Measurements from ENCODE around the gene EFR3B.
"Not testable (repeated sequence)": the region's sequence is repeated elsewhere in the genome, so short reads cannot be mapped to it uniquely, and the experiment has no call there.

Gene EFR3B

DNA sequence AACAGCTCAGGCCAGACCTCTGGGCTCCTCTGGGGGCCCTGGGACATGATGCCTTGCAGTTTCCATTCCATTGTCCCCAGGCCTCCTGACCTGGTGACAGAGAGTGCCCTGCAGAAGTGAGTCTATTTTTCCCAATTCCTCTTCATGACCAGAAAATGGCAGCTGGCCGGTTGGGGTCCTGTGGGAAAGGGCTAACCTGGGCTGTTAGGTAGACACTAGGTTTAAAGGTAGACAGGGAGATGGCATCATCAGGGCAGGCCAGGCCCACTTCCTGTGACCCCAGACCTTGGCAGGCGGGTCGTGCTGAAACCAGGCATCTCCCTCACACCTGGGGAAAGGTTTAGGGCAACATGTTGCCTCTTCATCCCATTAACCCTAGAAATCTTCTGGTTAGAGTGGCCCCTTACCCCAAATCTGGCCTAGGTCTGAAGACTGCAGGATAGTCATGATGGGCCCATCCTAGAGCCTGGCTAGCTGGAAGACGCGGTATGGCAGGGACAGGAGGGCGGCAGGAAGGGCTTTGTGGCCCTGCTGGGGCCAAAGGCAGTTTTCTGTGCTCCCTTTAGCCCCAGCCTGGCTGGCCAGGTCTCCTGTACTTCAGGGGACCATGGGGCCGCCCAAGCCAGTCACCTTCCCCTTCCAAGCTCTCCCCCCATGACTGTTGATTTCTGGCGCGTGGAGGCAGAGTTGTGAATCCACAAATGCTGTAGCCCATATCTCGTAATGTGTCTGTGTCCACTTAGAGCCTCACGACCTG lies 116.4 kb downstream of the EFR3B start:
- no peak for DNase-seq

DNA sequence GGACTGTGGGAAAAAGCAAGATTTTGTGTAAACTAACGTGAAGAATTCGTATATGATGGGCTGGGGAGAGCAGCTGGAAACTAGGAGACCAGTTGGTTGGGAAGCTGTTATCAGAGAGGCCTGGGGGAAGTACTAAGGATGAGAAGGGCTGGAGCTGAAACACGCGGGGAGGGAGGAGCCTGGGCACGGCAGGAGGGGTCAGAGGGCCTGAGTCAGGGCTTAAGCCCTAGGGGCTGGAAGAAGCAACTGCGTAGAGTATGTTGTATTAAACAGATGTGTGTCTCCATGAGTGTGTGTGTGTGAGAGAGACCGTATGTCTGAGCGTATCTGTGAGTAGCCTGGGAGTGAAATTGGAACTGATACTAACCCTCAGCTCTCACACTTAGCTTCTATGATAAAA lies 118.1 kb downstream of the EFR3B start:
- no peak for DNase-seq

DNA sequence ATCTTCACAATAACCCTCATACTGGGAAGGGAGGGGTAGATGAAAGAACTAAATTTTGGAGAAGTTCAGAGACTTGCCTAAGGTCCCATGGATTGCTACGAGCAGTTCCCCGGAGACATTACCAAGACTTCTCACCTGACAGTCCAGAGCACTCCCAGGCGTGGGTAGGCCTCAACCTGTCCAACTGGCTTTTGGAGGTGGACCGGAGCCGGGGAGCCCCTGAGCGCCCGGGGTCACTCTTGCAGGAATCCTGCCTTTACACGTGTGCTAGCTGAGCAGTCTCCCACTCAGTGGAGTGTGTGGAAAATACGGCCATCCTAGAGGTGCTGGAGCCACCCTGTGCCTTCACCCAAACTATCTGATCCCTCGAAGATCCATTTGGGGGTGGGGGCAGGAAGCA lies 118.5 kb downstream of the EFR3B start:
- no peak for DNase-seq

DNA sequence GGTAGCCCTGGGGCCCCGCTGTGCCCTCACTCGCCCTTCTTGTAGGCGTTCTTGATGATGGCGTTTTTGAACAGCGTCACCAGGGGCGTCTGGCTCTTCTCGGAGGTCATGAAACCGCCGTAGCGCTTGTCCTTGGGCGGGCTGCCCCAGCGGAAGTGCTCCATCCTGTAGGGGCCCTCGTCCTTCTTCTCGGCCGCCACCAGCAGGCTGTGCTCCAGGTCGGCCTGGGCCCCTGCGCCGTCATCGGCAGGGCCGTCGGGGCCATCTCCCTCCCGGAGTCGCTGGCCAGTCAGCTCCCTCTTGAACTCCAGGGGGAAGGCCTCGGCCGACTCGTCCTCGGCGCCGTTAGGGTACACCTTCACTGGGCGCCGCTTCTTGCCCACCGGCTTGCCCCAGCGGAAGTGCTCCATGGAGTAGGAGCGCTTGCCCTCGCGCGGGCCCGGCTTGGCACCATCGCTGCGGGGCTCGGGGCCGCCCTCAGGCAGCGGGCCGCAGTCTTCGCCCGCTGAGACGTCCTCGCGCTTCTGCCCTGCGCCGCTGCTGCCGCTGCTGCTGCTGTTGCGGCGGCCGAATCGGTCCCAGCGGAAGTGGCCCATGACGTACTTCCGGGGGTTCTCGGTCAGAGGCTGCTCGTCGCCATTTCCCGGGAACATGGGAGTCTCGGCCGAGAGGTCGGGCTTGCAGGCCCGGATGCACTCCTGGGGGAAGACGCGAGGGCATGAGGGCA lies 119.3 kb downstream of the EFR3B start:
- no peak for DNase-seq

DNA sequence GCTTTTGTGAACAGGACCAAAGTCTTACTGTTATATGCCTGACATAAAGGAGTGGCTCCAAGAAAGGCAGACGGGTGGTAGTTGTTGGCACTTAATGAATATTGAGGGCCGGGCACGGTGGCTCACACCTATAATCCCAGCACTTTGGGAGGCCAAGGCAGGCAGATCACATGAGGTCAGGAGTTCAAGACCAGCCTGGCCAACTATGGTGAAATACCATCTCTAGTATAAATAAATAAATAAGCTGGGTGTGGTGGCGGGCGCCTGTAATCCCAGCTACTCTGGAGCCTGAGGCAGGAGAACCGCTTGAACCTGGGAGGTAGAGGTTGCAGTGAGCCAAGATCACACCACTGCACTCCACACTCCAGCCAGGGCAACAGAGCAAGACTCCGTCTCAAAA lies 120.2 kb downstream of the EFR3B start:
- not testable (repeated sequence) for DNase-seq

DNA sequence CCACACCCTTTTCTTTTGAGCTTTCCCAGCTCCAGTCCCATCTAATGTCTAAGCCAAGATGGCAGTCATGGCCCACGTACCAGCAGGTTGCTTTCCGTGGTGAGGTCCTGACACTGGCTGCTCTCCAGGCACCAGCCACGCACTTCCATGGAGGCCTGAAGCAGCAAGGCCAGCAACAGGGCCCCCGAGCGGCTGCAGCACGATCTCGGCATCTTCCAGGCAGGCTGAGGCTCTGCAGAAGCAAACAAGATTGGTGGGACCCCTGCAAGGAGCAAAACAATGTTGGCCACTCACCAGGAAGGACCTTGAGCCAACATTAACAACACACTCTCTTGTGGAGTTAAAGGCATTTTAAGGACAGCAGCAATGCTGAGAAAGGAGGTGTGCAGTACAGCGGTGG lies 122.7 kb downstream of the EFR3B start:
- DNase-seq = no peak

DNA sequence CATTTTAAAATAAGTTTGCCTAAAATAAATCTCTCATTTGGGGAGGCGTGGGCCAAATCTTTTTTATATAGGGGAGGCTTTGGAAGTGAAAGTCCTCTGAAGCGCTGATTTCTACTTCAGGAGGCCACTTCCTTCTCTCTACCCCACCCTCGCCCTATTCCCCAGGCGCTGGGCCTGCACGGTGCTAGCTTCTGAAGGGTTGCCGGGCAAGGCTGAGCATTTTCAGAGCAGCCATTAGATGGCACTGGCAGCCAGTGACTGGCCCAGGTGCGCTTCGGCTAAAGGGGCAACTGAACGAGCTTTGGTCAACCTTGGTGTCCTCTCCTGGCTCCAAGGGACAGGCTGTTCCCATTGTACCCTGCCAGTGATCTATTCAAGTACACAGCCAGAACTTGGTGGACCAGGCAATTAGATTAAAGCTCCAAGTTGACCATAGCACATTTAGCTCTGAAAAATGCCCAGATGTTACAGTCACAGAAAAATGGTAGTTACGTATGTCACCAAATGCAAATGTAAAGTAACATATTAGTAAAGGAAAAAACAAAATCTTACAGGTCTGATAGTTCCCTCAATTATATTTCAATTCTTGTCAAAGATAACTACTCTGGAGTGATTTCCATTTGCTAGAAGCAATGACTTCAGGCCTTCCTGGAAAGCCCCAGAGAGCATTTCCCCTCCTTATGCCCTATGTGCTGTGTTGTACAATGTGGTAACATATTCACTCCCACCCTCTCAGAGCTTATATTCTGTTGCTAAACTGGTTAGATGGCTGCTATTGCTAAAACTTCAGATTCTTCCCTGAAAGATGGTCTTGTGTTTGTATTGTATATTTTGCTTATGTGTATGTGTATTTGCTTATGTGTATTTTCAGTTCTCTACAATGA lies 124.4 kb downstream of the EFR3B start:
- DNase-seq = no peak

DNA sequence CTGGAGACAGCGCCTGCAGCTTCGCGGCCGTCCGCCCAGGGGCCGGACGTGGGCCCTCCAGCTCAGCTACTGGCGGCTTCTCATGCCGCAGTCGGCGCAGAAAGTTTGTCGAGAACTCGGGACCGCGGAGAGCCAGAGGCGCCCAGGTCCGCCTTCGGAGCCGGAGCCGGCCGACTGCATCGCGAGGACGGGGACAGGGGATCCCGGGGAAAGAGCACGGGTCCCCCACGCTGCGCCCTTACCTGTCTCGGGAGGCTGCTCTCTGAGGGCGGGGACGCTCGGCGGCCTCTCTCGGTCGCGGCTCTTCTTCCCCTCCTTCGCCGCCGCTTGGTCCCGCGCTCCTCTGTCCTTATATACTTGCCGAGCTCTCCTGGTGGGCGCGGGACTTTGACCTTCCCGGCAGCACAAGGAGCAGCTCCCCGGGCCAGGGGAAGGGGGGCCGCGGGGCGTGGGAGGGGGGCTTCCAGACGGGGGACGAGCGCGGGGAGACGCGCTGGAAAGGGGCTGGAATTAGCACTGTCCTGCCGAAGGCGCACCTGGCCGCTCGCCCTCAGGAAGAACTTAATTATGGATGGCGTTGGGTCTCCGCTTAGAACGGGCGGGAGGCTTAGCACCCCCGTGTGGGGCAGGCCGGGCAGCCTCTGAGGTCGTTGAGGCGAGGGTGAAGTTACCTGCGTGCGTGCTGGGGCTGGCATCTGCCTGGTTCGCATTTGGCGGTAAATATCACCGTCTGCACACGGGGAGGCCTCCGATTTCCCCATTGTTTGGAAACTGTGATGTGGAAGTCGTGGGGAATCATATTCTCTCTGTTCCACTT lies 126.6 kb downstream of the EFR3B start, which contains the start of gene POMC:
TSS of gene POMC (minus strand) at position 325 of the 817 bp plus-strand sequence. CDS start 3,808 bp downstream, outside the sequence.
- DNase-seq = no peak

DNA sequence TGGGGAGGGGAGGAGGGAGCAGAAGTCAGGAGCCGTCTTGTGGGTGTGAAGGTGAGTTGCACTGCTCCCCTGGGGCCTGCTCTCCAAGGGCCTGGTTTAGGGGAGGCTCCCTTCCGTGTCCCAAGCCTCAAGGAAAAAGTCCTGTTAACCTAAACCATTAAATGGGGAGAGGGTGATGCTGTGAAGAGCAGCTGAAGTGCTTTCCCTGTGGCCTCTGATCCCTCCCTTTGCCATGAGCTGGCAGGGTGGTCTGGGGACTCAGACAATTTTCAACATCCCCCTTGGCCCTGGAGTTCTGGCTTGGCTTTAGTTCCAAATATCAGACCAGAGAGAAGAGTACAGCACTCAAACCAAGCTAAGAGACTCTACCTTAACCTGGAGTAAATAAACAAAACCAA lies 127.2 kb downstream of the EFR3B start:
- DNase-seq = no peak

DNA sequence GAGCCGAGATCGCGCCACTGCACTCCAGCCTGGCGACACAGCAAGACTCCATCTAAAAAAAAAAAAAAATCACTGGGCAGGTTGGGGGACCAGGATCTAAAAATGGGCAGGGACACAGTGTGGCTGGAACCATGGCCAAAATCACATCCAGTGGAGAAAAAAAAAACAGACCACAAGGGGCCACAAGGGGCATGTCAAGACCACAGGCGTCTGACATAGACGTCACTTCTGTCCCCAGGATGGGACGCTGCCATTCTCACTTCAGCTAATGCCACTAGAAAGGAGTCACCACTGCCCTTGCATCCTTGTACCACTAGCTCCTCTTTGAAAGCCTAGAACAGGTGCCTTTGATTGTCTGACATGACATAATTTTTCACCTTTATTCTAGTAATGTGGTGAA lies 129.0 kb downstream of the EFR3B start:
- DNase-seq = no peak

DNA sequence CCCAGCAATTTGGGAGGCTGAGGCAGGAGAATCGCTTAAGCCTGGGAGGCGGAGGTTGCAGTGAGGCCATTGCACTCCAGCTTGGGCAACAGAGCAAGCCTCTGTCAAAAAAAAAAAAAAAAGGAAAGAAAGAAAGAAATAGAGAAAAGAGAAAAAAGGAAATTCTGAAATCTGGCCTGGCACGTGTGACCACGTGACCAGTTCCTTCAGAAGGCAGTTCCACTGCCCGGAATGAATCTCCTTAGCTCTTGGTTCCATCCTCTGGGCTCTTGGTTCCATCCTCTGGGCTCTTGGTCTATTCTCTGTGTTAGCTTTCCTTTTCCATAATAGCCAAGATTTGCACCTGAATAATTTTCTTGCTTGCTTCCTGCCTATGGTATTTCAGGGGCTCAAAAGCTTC lies 131.8 kb downstream of the EFR3B start:
- DNase-seq = no peak

DNA sequence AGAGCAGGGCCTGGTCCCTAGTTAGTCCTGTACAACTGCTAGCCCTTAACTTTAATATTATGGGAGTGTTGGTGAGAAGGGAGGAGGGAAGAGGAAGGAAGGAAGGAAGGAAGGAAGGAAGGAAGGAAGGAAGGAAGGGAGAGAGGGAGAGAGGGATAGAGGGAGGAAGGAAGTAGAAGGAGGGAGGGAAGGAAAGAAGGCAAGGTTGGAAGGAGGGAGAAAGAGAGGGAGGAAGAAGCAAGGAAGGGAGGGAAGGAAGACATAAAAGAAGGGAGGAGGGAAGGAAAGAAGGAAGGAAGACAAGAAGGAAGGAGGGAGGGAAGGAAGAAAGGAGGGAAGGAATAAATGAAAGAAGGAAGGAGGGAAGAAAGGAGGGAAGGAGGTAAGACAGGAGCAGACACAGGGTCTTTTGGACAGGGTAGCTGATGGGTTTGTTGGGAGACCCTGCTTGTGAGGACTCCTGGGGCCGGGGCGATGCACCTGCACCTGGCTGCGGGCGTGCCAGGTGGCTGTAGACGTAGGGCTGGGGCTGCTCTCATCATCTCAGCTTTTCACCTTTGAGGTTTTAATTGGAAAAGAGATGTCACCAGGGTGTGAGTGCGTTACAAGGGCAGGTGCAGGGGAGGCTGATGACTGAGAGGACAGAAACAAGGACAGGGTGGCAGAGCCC lies 132.5 kb downstream of the EFR3B start:
- DNase-seq = no peak

DNA sequence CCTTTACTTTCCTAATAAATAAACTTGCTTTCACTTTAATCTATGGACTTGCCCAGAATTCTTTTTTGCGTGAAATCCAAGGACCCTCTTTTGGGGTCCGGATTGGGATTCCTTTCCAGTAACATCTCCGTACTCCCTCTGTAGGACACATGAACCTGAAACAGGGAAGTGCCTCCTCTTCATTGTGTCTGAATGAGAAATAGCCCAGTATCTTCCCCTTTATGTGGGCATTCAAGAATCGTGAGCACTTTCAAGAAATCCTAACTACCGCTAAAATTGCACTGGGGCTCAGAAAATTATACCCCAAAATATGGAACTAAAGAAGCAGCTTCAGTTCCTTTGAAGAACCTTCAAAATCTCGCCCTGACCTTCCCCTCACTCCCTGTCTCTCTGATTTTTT lies 134.3 kb downstream of the EFR3B start:
- no peak for DNase-seq

DNA sequence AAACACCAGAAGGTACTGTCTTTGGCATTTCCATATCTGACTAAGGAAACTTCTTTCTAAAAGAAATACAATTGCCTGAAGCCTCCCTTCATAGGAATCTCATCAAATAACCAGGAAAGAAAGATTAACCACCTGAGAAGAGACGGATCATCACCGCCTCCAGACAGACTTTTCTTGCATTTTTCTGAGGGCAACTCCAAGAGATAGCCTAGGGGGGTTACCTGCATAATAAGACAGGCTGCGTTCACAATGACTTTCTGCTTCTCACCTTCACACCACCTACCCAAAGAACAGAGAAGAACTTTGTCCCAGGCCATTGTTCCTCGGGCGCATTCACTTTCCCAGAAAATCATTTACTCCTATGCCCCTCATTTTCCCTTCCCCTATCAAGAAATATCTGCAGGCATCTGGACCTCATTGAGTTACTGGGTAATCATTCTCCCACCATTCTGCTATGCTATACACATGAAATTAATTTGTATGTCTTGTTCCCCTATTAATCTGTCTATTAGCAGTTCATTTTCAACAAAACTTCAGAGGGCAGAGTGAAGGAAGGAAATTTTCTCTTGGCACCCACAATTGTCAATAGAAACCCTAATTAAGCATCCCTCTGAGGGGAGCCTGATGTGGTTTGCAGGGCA lies 134.8 kb downstream of the EFR3B start:
- DNase-seq = no peak

DNA sequence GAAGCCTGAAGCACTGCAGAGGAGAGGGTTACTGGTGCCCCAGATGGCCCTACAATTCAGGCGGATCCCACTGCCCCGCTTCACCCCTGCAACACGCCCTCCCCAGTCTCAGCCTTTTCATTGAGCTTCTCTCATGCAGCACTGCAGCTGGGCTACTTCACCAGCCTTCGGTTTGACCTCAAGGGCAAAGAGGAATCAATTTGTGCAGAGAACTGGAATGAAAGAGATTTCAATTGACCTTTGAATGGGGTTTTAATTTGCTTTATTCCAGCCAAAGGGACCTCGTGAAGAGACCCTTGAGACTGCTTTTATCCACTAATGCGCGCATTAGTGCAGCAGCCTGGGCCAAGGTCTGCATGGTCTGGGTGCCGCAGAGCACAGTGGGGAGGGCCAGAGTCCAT lies 135.3 kb downstream of the EFR3B start:
- DNase-seq = no peak

DNA sequence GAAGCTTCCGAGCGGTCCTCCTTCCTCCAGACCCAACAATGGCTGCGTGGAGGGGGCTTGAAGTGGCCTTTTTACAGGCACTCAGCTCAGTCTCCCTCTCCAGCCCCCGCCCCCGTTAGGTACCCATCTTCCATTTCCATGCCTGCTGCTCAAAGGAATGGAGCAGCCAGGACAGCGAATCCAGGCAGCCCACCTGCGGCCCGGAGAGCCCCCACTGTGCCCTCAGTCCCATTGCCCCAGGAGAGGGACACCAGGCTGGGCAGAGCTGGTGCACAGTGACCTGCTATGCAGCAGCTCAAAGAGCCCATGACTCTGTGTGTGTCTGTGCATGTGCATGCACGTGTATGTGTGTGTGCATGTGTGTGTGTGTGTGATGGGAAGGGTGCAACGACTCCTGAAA lies 137.1 kb downstream of the EFR3B start:
- no peak for DNase-seq

DNA sequence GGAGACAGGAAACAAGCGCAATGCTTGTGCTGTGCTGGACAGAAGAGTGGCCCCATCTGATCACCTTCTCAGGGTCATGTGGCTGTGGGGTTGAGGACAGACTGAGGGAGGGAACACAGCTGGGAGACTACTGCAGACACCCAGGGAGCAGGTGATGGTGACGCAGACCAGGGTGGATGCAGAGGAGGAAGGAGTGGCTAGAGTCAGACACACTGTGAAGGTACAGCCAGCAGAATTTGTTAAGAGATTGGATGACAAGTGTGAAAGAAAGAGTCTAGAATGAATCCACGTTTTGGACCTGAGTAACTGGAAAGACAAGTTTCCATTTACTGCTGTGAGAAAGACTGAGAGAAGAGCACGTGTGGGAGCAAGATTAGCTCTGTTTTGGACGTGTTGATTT lies 142.4 kb downstream of the EFR3B start:
- DNase-seq = no peak

DNA sequence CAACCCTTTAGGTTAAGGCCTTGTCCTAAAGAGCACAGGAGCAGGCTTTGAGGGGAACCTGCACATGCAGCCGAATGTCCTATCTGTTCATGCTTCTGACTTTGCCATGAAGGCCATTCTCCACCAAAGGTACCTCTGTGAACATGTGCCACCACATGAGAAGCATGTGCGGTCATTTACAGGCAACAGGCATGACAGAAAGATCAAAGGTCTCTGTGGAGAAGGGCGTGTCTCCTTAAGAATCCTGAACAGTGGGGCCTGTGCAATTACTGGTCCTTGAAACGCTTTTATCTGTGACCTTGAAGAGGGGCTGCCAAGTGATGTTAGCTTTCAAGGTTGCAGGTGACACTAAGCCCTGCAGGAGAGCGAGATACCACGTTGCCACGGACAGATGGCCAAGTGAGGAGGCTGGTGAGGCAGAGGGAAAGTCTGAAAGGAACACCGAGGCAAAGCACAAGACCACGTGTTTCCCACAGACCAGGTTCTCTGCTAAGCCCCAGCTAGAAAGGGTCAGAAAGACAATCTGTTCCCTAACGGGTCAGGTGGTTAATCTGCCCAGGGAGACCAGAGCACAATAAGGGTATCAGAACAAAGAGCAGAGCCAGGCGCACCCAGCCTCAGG lies 146.0 kb downstream of the EFR3B start:
- no peak for DNase-seq

DNA sequence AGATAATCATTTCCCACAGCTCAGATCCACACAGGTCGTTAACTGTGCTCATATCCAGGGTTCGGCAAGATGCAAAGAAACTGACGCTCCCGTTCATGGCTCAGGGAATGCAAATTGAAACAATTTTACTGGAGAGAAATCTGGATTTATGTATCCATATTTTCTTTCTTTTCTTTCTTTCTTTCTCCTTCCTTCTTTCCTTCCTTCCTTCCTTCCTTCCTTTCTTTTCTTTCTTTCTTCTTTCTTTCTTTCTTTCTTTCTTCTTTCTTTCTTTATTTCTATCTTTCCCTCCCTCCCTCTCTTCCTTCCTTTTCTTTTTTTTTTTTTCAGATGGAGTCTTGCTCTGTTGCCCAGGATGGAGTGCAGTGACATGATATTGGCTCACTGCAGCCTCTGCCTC lies 146.5 kb downstream of the EFR3B start:
- no peak for DNase-seq

DNA sequence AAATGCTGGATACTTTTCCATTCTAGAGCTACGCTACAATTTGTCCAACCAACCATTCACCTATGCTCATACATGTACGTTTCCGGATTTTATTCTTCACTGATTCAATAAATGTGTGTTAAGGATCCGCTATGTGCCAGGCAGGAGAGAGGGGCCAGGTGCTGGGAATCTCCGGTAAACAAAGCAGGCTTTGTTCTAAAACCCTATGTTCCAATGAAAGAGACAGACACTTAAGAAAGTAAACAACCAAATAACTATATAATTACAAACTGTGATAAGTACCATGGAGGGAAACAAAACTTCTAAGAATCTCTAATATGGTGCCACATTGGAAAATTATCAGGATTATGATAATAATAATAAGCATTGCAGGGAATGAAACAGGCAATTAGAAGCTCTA lies 148.7 kb downstream of the EFR3B start:
- no peak for DNase-seq

DNA sequence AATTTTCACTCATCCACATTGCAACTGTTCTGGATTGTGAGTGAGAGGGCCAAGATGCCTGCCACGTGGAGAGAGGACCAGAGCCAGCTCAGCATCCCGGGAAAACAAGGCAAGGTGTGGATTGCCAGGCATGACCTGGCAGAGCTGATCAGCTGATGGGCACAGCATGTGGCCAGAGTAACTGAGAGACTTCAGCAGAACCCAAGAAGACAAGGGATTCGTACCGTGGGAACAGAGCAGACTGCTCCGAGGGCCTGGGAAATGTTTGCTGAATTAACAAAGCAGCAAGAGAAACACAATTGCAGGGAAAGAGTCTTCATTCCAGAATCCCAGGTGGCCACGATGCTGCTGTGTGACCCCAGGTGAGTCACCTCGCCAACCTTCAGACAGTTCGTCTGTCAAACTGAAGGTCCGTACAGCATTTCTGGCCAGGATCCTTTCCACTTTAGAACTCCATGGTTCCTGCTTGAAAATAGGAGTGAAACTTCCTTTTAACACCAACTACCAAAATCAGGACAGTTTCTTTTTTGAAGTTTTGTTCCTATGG lies 152.8 kb downstream of the EFR3B start:
- DNase-seq = no peak

All from cortex of kidney (tissue), 1 donor.